Astrocyte of the cerebellum (primary cell): ENCODE data around the gene ABLIM2.

ENCODE experiments used
- DNase-seq: peaks from one replicate; pipeline ENCODE4 v3.0.0-alpha.2; 2011; ENCODE audit warnings: low read depth
- H3K4me3 ChIP-seq: 2 replicates; pipeline ENCODE4 v1.5.1; 2011; ENCODE audit warnings: mild to moderate bottlenecking, low read depth, low read length, moderate library complexity
- CTCF ChIP-seq: IDR thresholded peaks from 2 replicates; pipeline ENCODE4 v1.5.1; 2012; ENCODE audit warnings: low read length, low read depth, moderate library complexity, mild to moderate bottlenecking; ENCODE audit errors: missing control alignments
- in situ Hi-C: cut with HindIII; loops from 2 replicates; pipeline ENCODE4 v1.10.0; 2017; ENCODE audit warnings: low sequenced_read_pairs

The ABLIM2 gene

GRCh38 chr4:8165374-8165896 lies 6.8 kb upstream of the ABLIM2 start:
- in situ Hi-C loops = loop anchor here (5.0 kb wide), 1 partner anchor 57 kb away; no protein-coding TSS in a partner anchor
- no peak for TF ChIP-seq CTCF
- DNase-seq = no peak
- H3K4me3 ChIP-seq = no peak overlapping the region

GRCh38 chr4:8164687-8165086 lies 6.1 kb upstream of the ABLIM2 start:
- no peak overlapping the region for H3K4me3 ChIP-seq
- in situ Hi-C loops = loop anchor here (5.0 kb wide), 1 partner anchor 58 kb away; no protein-coding TSS in a partner anchor
- DNase-seq = no peak
- TF ChIP-seq CTCF = no peak

GRCh38 chr4:8164194-8164565 lies 5.6 kb upstream of the ABLIM2 start:
- in situ Hi-C loops = no loop called here
- TF ChIP-seq CTCF = no peak
- DNase-seq = no peak
- H3K4me3 ChIP-seq = no peak overlapping the region

GRCh38 chr4:8163436-8164193 lies 5.0 kb upstream of the ABLIM2 start:
- no peak for DNase-seq
- no peak overlapping the region for H3K4me3 ChIP-seq
- no peak for TF ChIP-seq CTCF
- in situ Hi-C loops = no loop called here

- in situ Hi-C loops = no loop called here
- TF ChIP-seq CTCF = no peak
- no peak overlapping the region for H3K4me3 ChIP-seq
- no peak for DNase-seq
These were observed 4.4 kb upstream of the ABLIM2 start for GRCh38 chr4:8163026-8163425.

- TF ChIP-seq CTCF = no peak
- DNase-seq = no peak
- in situ Hi-C loops = no loop called here
- H3K4me3 ChIP-seq = no peak overlapping the region
These were observed 4.0 kb upstream of the ABLIM2 start for GRCh38 chr4:8162625-8163024.

GRCh38 chr4:8160572-8160971 lies 2.0 kb upstream of the ABLIM2 start:
- no peak for TF ChIP-seq CTCF
- no peak for DNase-seq
- H3K4me3 ChIP-seq = no peak overlapping the region
- in situ Hi-C loops = no loop called here
